Stimulated activated CD8-positive, alpha-beta memory T cell treated with anti-CD3 and anti-CD28 coated beads, Interleukin-7, amount 100 ng/mL, for 4 hours (primary cell): Measurements from ENCODE around the gene RAB40C.

ENCODE experiments used
- DNase-seq, 2 donors: peaks; one replicate each; pipeline ENCODE4 v3.0.0-alpha.2; 2020; ENCODE audit warnings: low read depth in 2 of 2

Gene RAB40C

DNA sequence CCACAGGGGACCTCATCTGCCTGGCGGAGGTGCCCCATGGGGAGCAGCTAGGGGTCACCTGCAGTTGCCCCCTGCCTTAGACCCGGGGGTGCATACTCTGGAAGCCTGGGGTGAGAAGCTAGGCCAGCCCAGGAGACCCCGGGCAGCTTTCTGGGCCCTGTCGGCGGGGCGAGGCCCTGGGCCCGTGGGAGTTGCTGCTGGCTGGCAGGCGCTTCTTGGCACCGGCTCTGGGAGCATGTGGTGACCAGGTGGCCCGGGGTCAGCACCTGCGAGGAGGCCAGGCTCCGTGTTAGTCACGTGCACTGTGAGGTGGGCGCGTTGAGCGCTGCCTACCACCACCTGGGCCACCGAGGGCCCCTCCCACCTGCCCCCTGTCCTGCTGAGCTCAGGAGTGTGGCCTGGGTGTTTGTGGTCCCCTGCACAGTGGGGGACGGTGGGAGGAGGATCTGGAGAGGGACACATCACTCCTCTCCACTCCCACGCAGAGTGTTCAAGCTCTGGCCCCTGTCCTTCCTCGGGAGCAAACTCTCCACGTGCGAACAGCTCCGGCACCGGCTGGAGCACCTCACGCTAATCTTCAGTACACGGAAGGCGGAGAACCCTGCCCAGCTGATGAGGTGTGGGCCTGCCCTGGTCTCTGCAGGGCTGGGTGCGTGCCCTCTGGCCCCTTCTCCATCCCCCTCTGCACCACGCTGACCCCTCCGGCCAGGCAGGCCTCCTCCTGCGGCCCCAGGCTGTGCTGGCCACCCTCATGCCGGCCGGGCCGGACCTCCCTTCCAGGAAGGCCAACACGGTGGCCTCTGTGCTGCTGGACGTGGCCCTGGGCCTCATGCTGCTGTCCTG, 14.3 kb upstream of the RAB40C start:
- DNase-seq = no peak

DNA sequence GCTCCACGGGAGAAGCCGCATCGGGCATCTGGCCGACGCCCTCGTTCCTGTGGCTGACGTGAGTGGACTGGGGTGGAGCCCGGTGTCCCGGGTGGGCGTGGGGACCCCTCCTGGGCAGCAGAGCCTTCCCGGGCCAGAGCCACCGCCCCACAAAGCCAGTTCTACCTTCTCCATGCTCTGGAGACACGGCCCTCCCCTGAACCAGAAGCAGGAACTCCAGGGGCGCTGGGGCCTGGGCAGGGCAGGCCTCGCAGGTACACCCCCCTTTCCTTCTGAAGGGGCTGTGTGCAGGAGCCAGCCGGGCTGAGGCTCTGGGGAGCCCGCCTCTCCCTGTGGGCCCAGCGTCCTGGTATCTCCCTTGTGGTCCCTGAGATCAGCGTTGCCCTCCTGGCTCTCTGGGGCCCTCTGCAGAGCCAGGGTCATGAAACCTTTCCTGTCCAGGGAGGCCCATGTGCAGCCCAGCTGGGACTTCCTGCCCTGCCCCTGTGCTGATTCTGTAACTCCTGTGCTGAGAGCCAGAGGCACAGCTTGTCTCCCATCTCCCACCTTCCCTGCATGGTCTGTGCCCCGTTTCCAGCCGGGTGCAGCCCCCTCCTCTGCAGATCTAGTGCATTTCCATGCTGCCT, 13.6 kb upstream of the RAB40C start:
- no peak for DNase-seq

DNA sequence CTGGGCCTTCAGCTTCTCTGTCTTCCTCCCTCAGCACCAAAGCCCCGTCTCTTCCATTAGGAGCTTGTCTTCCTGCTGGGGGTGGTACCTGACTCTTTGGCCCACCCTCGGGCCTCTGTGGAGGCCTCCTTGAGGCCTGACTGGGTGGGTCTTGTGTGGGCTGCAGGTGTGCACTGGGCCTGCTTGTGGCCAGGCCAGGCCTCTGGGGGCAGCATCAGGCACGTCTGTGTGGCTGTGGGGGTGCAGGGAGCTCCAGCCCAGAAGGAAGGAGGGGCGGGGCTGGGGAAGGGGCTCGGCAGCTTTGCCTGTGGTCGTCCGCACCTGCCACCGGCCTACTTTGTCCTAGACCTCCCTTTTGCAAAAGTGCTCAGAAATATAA, 13.1 kb upstream of the RAB40C start:
- no peak for DNase-seq

DNA sequence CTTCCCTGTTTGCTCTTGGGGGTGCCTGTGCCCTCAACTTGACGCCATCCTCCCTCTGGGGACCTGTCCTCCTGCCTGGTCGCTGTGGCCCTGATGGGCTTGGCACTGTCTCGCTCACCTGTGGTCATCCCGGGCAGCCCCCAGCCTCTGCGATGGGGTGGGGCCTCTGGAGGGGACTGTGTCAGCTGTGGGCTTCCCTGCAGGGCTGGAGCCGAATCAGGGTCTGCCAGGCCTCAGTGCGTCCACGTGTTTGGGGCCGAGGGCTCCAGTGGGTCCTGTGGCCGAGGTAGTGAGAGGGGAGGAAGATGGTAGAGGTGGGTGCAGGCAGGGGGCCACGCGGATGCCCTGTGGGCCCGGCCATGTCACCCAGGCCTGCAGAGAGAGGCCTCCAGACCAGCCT, 12.1 kb upstream of the RAB40C start:
- DNase-seq = no peak

DNA sequence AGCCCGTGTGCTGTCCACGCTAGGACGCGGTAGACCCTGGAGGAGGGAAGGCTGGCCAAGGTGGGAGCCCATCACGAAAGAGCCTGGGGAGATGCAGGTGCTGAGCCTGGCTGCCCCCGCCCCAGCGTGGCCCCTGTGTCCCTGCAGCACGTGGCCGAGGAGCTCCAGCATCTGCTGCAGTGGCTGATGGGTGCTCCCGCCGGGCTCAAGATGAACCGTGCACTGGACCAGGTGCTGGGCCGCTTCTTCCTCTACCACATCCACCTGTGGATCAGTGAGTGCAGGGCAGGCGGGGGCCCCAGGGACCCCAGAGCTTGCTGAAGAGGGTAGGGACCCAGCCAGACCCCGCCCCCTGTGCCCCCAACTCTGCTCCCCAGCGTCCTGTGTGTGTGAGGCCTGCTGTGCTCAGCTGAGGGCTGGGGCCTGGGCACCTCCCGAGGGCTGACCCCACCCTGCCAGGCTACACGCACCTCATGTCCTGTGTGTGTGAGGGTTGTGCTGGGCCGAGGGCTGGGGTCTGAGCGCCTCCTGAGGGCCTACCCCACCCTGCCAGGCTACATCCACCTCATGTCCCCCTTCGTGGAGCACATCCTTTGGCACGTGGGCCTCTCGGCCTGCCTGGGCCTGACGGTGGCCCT, 11.5 kb upstream of the RAB40C start:
- no peak for DNase-seq

DNA sequence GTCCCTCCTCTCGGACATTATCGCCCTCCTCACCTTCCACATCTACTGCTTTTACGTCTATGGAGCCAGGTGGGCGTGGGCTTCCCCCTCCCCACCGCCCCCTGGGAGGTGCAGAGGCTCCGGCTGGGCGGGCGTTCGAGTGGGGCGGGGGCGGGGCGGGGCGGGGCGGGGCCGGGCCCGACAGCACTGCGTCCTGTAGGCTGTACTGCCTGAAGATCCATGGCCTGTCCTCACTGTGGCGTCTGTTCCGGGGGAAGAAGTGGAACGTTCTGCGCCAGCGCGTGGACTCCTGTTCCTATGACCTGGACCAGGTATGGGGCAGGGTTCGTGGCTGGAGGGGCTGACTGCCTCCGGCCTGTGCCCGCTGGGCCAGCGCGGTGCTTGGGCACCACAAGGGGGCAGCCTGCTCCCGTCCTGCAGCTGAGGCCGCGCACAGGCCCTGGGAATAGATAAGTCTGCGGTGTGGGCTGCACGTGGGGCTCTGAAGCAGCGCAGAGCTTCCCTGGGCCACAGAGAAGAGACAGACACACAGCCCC, 10.9 kb upstream of the RAB40C start:
- DNase-seq = peak in 1 of 2 donors; percentile 38

DNA sequence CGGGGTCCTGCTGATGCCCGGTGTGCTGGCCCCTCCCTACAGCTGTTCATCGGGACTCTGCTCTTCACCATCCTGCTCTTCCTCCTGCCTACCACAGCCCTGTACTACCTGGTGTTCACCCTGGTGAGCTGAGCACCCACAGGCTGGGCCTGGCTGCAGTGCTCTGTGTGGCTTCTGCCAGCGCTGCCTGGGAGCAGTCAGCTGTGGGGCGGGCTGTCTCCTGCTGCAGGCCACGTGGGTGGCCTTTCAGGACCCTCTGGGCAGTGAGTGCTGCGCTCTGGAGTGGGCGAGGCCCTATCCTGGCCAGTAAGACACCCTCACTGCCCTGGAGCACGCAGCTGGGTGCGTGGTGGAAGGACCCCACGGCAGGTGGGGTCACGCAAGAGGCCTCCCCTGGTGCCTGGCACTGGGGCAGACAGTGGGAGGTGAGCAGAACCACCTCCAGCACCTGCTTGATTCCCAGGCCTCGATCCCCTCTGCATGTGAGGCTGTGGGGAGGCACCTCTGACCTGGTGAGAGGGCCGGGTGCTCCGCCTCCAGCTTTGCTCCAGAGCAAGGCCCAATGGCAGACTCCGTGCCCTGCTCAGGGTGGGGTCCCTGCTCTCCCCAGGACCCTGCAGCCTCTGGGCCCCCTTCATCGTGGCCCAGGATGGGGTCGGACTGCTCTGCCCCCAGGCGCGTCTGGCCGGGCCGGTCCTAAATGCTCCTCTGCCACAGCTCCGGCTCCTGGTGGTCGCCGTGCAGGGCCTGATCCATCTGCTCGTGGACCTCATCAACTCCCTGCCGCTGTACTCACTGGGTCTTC, 9.5 kb upstream of the RAB40C start:
- DNase-seq = no peak

DNA sequence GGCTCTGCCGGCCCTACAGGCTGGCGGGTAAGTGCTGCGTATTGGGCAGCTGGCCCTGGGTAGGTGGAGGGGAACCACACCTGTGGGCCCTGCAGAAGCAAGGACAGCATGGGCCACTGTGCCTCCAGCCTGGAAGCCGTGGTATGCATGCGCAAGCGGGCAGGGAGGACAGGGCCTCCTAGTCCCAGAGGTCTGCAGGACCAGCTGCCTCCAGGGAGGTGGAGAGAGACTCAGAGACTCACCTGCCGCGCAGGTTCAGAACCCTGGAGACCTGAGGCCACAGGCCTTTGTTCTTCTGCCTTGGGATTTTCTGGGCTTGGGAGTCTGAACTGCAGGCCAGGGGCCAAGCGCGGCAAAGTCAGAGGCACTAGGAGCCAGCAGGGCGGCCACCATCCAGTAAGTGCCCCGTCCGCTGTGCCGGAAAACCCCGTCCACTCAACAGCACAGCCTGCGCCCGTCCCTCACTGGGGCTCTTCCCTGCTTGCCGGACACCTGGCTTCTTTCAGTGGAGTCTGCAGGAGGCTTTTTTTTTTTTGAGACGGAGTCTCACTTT, 8.8 kb upstream of the RAB40C start:
- DNase-seq = no peak

DNA sequence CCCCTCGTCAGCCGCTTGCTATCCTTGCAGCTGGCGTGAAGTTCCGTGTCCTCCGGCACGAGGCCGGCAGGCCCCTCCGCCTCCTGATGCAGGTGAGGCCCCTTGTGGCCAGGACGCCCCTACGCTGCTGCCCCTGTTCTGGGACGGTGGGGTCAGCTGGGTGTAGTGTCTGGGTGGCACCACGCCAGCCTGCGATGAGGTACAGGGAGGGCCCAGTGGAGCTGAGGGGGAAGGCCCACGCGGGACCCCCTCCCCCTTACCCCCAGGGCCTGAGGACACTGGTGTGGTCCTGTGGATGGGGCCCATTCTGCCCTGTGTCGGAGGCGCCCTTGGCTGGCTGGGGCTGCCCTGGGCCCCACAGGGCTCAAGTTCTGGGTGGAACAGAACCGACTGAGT, 7.7 kb upstream of the RAB40C start:
- no peak for DNase-seq

DNA sequence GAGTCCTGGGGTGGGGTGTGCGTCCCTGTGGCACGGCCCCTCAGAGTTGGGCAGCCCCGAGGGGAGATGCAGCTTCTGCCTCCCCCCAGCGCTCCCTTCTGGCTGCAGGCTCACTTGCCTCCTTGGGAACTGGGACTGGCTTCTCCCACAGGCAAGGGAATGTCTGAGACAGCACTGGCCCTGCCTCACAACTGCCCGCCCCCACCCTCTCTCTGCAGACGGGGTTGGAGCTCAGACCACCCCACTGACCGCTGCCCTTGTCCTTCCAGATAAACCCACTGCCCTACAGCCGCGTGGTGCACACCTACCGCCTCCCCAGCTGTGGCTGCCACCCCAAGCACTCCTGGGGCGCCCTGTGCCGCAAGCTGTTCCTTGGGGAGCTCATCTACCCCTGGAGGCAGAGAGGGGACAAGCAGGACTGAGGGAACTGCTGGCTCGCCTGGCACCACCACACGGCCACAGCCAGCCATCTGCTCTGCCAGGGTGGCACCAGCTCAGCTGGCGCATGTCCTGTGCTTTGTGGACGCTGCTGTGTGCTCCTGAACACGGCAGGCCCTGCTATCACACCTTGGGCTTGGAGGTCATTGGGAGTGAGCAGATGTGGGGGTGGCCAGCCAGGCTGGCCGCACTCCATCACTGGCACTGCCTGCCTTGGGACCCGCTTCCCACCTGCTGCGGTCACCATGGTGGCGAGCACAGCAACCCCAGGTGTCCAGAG, 7.1 kb upstream of the RAB40C start:
- no peak for DNase-seq

DNA sequence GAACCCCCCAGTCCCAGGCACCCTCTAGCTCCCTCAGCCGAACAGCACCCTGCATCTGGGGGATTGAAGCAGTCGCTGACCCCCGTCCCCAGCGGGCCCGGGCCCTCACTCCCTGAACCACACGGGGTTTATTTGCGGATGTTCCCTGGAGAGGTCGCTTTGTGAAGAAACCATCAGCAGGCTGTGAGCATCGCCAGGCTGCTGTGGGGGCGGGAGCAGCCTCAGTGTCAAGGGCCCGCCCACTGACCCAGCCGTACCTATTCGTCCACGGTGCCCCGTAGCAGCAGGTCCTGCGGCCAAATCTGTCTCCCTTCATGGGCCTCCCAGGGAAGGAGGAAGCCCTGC, 6.4 kb upstream of the RAB40C start:
- DNase-seq = no peak

DNA sequence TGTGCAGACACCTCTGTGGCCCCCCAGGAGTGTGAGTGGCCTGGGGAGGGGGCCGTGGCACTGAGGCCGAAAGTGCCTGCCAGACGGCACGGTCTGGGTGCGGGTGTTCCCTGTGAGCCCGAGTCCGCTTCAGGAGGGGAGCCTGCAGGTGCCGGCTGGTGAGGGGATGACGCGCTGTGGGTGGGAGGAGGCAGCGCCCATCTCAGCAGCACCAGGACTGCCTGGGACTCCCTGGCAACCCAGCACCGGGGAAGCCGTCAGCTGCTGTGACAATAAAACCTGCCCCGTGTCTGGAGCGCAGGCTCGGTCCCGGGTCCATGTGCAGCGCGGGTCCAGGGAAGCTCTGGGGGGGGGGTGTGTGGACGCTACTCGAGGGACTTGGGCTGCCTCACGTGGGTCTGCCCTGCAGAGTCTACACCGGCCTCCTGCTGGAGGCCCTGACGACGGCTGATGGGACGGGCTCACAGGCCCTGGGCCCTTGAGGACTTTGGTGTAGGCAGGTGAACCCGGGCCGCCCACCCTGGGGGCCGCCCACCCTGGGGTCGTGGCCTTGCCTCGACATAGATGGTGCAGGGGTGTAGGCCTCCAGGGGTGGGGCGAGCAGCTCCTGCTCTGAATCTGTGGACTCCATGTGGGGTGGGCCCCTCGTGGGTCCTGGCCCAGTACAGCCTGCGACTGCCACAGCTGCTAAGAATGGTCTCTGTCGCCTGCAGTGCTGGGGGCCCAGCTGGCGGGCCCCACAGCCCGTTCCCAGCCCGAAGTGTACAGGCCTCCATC, 5.9 kb upstream of the RAB40C start:
- no peak for DNase-seq

DNA sequence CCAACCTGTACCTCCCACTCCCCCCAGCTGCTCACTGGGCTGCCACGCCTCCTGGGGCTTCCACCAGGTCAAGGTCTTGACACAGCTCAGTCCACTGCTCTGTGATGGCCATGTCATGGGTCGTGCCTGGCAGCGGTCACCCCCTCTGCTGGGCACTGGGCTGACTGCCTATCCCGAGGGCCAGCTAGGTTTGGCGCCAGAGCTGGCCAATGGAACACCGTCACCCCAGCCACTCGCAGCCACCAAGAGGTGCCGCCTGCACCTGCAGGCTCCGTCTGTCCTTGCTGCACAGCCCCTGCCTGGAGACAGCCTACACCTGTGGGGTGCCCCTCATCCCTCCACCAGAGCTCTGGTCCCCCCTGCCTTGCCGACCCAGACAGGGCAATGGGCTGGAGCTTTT, 4.5 kb upstream of the RAB40C start:
- no peak for DNase-seq

DNA sequence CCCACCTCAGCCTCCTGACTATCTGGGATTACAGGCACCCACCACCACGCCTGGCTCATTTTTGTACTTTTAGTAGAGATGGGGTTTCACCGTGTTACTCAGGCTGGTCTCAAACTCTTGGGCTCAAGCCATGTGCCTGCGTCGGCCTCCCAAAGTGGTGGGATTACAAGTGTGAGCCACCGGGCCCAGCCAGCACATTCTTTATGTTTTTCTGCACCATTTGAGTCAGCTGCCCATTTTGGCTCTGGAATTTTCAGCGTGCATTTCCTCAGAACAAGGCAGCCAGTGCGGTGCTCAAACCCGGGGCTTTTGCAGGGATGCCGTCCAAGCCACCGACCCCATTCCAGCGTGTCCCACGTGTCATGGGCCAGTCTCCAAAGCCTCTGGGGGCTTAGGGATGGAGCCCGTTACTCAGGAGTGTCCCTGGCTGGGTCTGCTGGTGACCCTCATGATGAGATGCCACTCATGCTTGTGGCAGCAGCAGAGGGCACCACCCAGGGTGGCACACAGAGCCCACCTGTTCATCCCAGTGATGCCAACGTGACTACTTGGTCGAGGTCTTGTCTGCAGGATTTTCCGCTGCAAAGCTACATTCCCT, 3.7 kb upstream of the RAB40C start:
- DNase-seq = no peak

DNA sequence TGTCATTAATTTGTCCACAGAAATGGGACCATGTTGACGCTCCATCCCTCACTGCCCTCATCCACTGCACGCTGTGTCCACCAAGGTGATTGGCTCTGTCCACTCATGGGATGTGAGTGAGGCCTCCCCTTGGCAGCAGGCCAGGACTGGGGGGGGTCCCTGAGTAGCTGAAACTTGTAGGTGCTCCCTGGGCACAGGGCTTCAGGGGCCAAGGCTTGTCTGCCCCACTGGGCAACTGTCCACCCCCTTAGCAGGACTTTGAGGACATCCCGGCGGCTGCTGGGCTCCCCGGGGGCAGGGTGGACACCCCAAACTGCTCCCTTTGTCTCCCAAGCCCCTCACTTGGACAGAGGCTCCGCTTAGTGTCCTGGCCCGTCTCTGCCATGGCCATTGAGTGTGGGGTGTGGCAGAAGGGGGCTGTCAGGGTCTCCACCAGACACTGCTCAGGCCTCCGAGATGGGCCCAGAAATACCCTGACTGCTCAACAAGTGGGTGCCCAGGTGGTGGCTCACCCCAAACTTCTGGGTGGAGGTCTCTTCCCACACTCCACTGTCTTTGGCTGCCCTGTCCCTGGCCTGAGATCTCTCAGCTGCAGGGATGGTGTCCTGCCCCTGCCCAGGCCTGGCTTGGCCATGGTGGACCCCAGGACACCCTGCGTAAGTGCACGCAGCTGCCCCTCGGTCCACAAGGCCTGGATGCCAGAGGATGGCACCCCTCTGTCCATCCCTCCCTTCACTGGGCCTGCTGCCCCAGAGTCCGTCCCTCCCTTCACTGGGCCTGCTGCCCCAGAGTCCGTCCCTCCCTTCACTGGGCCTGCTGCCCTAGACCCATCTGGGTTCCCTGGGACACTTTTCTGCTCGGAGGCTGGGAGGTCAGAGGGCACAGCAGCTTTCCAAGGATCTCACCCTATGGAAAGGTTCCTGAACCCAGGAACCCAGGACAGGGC, 2.9 kb upstream of the RAB40C start:
- no peak for DNase-seq

DNA sequence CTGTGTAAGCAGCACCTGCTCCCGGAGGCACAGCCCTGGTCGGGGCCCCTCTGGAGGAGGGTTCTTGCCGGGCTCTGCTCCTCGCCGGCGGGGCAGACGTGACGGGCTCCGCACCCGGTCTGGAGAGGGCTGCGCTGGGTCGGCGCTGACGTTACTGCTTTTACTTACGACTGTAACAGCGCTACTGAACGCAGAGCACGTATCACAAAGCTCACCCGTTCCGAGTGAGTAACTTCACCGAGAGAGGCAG, 1.3 kb upstream of the RAB40C start:
- DNase-seq = peak in 1 of 2 donors; percentile 54

DNA sequence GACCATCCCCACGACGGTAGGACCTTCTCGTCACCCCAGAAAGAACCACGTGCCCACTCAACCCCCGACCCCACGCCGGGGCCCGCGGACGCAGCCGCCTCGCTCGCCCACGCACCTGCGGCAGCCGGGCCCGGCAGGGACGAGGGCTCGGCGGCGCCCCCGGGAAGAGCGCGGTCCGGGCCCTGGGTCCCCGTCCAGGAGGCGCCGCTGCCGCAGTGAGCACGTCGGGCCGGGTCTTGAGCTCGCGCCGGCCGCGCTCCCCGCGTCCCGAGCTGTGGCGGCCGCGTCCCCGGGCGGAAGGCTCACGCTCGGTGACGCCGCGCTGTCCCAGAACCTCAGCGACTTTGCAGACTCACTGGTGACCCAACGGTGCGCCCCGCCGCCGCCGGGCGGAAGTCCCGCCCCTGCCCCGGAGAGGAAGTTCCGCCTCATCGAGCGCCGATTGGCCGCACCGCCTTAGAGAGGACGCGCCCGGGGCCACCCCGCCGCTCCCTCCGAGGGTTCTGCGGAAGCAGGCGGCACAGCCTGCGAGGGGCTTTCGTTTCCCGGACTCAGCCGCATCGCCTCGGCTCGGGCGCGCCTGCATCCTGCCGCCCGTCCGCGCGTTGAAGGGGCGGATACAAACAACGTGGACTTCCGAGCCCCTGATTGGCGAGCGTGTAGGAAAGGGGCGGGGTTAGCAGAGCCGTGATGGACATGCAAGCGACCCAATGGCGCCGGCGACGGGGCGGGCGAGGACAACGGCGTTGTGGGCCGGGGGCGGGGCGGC, 793 bp upstream of the RAB40C start:
- DNase-seq = peak; percentile 95 to 96

DNA sequence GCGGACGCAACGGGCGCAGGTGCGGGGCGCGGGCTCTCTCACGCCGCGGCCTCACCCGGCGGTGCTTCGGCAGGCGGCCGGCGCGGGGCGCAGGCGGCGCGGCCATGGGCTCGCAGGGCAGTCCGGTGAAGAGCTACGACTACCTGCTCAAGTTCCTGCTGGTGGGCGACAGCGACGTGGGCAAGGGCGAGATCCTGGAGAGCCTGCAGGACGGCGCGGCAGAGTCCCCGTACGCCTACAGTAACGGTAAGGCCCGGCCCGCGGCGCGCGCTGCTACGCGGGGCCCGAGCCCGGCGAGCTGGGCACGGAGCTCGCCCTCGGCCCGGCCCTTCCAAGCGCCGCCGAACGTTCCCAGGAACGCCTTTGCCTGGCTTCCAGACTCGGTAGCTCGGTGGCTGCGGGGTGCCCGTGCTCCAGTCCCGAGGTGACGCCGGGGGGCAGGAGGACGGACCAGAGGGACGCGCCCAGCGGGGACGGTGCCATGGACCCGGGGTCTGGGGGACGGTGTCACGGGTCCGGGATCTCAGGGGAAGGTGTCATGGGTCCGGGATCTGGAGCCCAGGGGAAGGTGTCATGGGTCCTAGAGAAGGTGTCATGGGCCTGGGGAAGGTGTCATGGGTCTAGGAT, 435 bp downstream of the RAB40C start:
- DNase-seq = no peak
